OCI-LY7 (cell line): ENCODE results near the gene SEMA6C. TPM values are rescaled to one million over a fixed set of nuclear protein-coding genes. Genes with fewer than 3 reads are reported as not detected.
A peak's percentile ranks its signal among the peaks of the same experiment; 100 is the strongest.

Experiments
- BruUV-seq: library from RNA; stranded (reverse); fragments of 400-500 nt; replicated peaks from 2 replicates; lab custom pipeline; 2021; lab: Mats Ljungman, UMichigan
- CTCF ChIA-PET: fragments of 300-600 bp; sonication (Branson Sonifier 250); formaldehyde crosslinking; loops from one replicate; lab custom pipeline; 2022; ENCODE audit warnings: antibody characterized with exemption; ENCODE audit not compliant: unreplicated experiment; lab: Charles Lee
- POLR2A ChIA-PET: fragments of 300-600 bp; sonication (Branson Sonifier 250); formaldehyde crosslinking; loops from one replicate; lab custom pipeline; 2022; ENCODE audit warnings: antibody characterized with exemption; lab: Charles Lee
- DNase-seq: peaks from one replicate; pipeline ENCODE4 v3.0.0-alpha.2; 2015; ENCODE audit warnings: low spot score
- H2AFZ ChIP-seq: fragments of 200-600 bp; sonication (generic), shearing (Covaris generic); 2 replicates; pipeline ENCODE4 v1.6.1; 2014; ENCODE audit warnings: mild to moderate bottlenecking, antibody characterized with exemption, low read length, moderate library complexity
- H3K27ac ChIP-seq: fragments of 200-600 bp; sonication (generic); 2 replicates; pipeline ENCODE4 v1.5.1; 2014; ENCODE audit warnings: mixed run types, low read depth, mild to moderate bottlenecking, moderate library complexity, low read length, inconsistent platforms; ENCODE audit not compliant: poor library complexity, severe bottlenecking
- H3K36me3 ChIP-seq: fragments of 200-600 bp; sonication (generic); 2 replicates; pipeline ENCODE4 v1.6.1; 2014; ENCODE audit warnings: mild to moderate bottlenecking, antibody characterized with exemption, low read length, moderate library complexity, mixed read lengths; ENCODE audit not compliant: insufficient read depth
- H3K4me1 ChIP-seq: fragments of 200-600 bp; sonication (generic); 2 replicates; pipeline ENCODE4 v1.5.1; 2014; ENCODE audit warnings: mild to moderate bottlenecking, low read length; ENCODE audit not compliant: insufficient read depth, poor library complexity, severe bottlenecking
- H3K4me2 ChIP-seq: fragments of 200-600 bp; sonication (generic); 2 replicates; pipeline ENCODE4 v1.6.1; 2014; ENCODE audit warnings: mild to moderate bottlenecking, low read length
- H3K4me3 ChIP-seq: fragments of 200-600 bp; sonication (generic); 2 replicates; pipeline ENCODE4 v1.5.1; 2014; ENCODE audit warnings: mild to moderate bottlenecking, low read depth, low read length; ENCODE audit not compliant: poor library complexity, severe bottlenecking
- H3K79me2 ChIP-seq: fragments of 200-600 bp; sonication (generic); 2 replicates; pipeline ENCODE4 v1.6.1; 2016; ENCODE audit warnings: low read depth, mild to moderate bottlenecking, low read length, moderate library complexity, mixed read lengths; ENCODE audit not compliant: insufficient read depth
- H3K9me2 ChIP-seq: fragments of 200-600 bp; sonication (generic); 2 replicates; pipeline ENCODE4 v1.6.1; 2016; ENCODE audit warnings: mild to moderate bottlenecking, low read length, mixed read lengths; ENCODE audit not compliant: insufficient read depth
- H3K9me3 ChIP-seq: fragments of 200-600 bp; sonication (generic); 2 replicates; pipeline ENCODE4 v1.6.1; 2014; ENCODE audit warnings: mild to moderate bottlenecking, mixed run types, low read length, mixed read lengths
- H4K20me1 ChIP-seq: fragments of 200-600 bp; sonication (generic); 2 replicates; pipeline ENCODE4 v1.6.1; 2014; ENCODE audit warnings: mild to moderate bottlenecking, antibody characterized with exemption, low read length, moderate library complexity, mixed read lengths; ENCODE audit not compliant: insufficient read depth
- EZH2phosphoT487 ChIP-seq: fragments of 200-600 bp; sonication (generic); IDR thresholded peaks from 2 replicates; pipeline ENCODE4 v1.6.1; 2018; ENCODE audit warnings: low read depth, borderline replicate concordance, mild to moderate bottlenecking, mixed run types, antibody characterized with exemption, low read length, moderate library complexity, mixed read lengths
- intact Hi-C: fragments of 100-400 bp; cut with micrococcal nuclease; formaldehyde crosslinking; loops from one replicate; pipeline ENCODE4 v1.10.0; 2022; ENCODE audit not compliant: unreplicated experiment
- total RNA-seq, 2 experiments: library from RNA; depleted of rRNA in 1 of 2; stranded (reverse); fragments of >200 nt in 1 of 2; shearing (Covaris generic) in 1 of 2; gene quantifications; 2 replicates each; pipeline ENCODE4 v1.2.3, GENCODE V29; 2014 to 2022
- TF ChIP-seq, protein P1 (sequence below): fragments of 200-600 bp; sonication (generic); conservative IDR thresholded peaks from 2 replicates; pipeline ENCODE4 v1.5.1; 2014; ENCODE audit warnings: mild to moderate bottlenecking, antibody characterized with exemption, low read length, moderate library complexity, mixed read lengths

Gene SEMA6C
- total RNA-seq, 2 experiments from 2014 or later, result 1.1 to 1.9 TPM

DNA sequence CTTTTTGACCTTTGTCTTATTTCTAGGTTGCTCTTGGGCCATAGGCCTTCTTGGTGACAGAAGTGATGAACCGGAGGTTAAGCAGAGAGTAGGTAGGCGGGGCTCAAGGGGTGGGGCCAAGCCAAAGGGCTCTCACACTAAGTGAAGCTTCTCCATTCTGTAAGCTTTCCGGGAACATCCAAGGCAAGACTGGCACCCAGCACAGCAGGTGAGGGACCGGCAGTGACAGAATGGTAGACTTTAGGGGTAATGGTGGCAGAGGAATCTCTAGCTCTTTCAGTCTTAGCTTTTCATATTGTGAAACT lies 10.0 kb upstream of the SEMA6C start, which contains the start of gene TNFAIP8L2:
Gene TNFAIP8L2 (plus strand): TSS at position 135 of the 305 bp plus-strand sequence. CDS start 2,049 bp downstream, outside the sequence.
- H3K36me3 ChIP-seq, result peaks cover 16% of the 10 kb centered on the region; the same call in 1 of the 2 replicates
- peak within 1 kb of the TSS; percentile 92 for H3K4me2 ChIP-seq
- H3K27ac ChIP-seq, result peak within 1 kb of the TSS; percentile 57
- peaks cover 38% of the 10 kb centered on the region for H3K4me1 ChIP-seq
- TF ChIP-seq, protein P1, sequence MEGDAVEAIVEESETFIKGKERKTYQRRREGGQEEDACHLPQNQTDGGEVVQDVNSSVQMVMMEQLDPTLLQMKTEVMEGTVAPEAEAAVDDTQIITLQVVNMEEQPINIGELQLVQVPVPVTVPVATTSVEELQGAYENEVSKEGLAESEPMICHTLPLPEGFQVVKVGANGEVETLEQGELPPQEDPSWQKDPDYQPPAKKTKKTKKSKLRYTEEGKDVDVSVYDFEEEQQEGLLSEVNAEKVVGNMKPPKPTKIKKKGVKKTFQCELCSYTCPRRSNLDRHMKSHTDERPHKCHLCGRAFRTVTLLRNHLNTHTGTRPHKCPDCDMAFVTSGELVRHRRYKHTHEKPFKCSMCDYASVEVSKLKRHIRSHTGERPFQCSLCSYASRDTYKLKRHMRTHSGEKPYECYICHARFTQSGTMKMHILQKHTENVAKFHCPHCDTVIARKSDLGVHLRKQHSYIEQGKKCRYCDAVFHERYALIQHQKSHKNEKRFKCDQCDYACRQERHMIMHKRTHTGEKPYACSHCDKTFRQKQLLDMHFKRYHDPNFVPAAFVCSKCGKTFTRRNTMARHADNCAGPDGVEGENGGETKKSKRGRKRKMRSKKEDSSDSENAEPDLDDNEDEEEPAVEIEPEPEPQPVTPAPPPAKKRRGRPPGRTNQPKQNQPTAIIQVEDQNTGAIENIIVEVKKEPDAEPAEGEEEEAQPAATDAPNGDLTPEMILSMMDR, result no peak
- no peak for TF ChIP-seq EZH2phosphoT487
- H3K9me3 ChIP-seq, result no peaks in the 10 kb centered on the region
- H3K9me2 ChIP-seq, result no peaks in the 10 kb centered on the region
- ChIA-PET POLR2A (interaction anchor here (0.5 to 2.2 kb wide), 15 partner anchors 8 to 459 kb away, joined by 3 to 14 read pairs (median 4); partner anchors contain the start of genes CDC42SE1, GOLPH3L, SCNM1 and VPS72), CTCF (interaction anchor here (0.6 to 2.4 kb wide), 8 partner anchors 8 to 112 kb away, joined by 3 to 35 read pairs (median 4); partner anchors contain the start of gene MLLT11)
- intact Hi-C loops, result loop anchor here (1.0 kb wide), 3 partner anchors 57 to 132 kb away; no protein-coding TSS in a partner anchor
- no TSS peak for BruUV-seq
- H4K20me1 ChIP-seq, result no peaks in the 10 kb centered on the region
- H2AFZ ChIP-seq, result peak within 1 kb of the TSS; percentile 74
- peak; percentile 78 for DNase-seq
- H3K79me2 ChIP-seq, result peaks cover 9% of the 10 kb centered on the region; the same call in 1 of the 2 replicates
- peak within 1 kb of the TSS; percentile 76 for H3K4me3 ChIP-seq

GRCh38 chr1:151147665-151148064 lies 1.2 kb upstream of the SEMA6C start:
- Histone ChIP-seq H2AFZ (no peak overlapping the region), H3K27ac (no peak overlapping the region), H3K4me1 (peaks cover 32% of the 10 kb centered on the region), H3K36me3 (no peaks in the 10 kb centered on the region), H3K9me2 (no peaks in the 10 kb centered on the region), H3K4me3 (no peak overlapping the region), H3K79me2 (no peaks in the 10 kb centered on the region), H4K20me1 (no peaks in the 10 kb centered on the region), H3K9me3 (no peaks in the 10 kb centered on the region), H3K4me2 (no peak overlapping the region)
- no TSS peak for BruUV-seq
- CTCF ChIA-PET, result interaction anchor here (1.6 kb wide), 1 partner anchor 9 kb away, joined by 5 read pairs; the partner anchor contains the start of gene TNFAIP8L2
- DNase-seq, result no peak
- intact Hi-C loops, result no loop called here
- POLR2A ChIA-PET, result no interaction called here
- TF ChIP-seq EZH2phosphoT487, result no peak
- TF ChIP-seq, protein P1, result no peak

DNA sequence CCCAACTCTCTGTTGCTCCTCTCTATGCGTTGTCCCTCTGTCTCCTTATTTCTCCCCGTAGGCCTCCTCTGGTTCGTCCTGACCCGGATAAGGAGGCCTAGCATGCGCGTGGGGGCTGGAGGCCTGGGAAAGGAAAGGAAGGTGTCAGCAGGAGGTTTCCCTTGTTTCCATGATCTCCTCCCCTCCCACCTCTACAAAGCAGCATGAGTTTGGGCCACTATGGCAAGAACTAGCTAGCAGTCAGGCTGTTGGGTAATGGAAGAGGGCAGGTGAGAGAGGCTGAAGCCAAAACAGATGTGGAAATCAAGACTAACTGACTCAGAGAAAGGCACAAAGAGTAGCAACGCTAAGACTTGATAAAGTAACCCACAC lies 687 bp upstream of the SEMA6C start:
- ChIA-PET CTCF (no interaction called here), POLR2A (no interaction called here)
- intact Hi-C loops, result no loop called here
- Histone ChIP-seq H3K4me2 (peak overlapping the region; percentile 96), H3K9me2 (no peaks in the 10 kb centered on the region), H2AFZ (peak overlapping the region; percentile 79), H3K9me3 (no peaks in the 10 kb centered on the region), H4K20me1 (no peaks in the 10 kb centered on the region), H3K4me1 (peaks cover 37% of the 10 kb centered on the region), H3K79me2 (no peaks in the 10 kb centered on the region), H3K27ac (no peak overlapping the region), H3K36me3 (no peaks in the 10 kb centered on the region), H3K4me3 (peak overlapping the region; percentile 71)
- no TSS peak for BruUV-seq
- no peak for DNase-seq
- TF ChIP-seq, protein P1, result no peak
- TF ChIP-seq EZH2phosphoT487, result no peak
